HG02840 (cell line): ENCODE measurements around the gene HDAC4.

ENCODE experiments used
- ATAC-seq: cut with Tn5 transposase; IDR thresholded peaks from one replicate; pipeline ENCODE4 v1.9.1; 2021; ENCODE audit warnings: mild to moderate bottlenecking, moderate library complexity, moderate number of reproducible peaks; ENCODE audit not compliant: unreplicated experiment, low FRiP score

The HDAC4 gene

GRCh38 chr2:239312081-239312511 lies 88.7 kb downstream of the HDAC4 start:
- no peak for ATAC-seq

GRCh38 chr2:239311132-239312040 lies 89.4 kb downstream of the HDAC4 start:
- no peak for ATAC-seq

- no peak for ATAC-seq
Observed at GRCh38 chr2:239310401-239311061, 90.3 kb downstream of the HDAC4 start.

- ATAC-seq, result no peak
Observed at GRCh38 chr2:239309398-239310245, 91.2 kb downstream of the HDAC4 start.

- no peak for ATAC-seq
Observed at GRCh38 chr2:239308661-239309397, 92.0 kb downstream of the HDAC4 start.

- ATAC-seq, result no peak
Observed at GRCh38 chr2:239307921-239308613, 92.8 kb downstream of the HDAC4 start.

GRCh38 chr2:239307221-239307569 lies 93.6 kb downstream of the HDAC4 start:
- ATAC-seq, result no peak

GRCh38 chr2:239306274-239307220 lies 94.3 kb downstream of the HDAC4 start:
- no peak for ATAC-seq

GRCh38 chr2:239305771-239306170 lies 95.0 kb downstream of the HDAC4 start:
- ATAC-seq, result no peak

GRCh38 chr2:239305222-239305575 lies 95.6 kb downstream of the HDAC4 start:
- no peak for ATAC-seq

GRCh38 chr2:239304533-239305221 lies 96.1 kb downstream of the HDAC4 start:
- ATAC-seq, result no peak

GRCh38 chr2:239303711-239304532 lies 96.9 kb downstream of the HDAC4 start:
- ATAC-seq, result no peak

- ATAC-seq, result no peak
Observed at GRCh38 chr2:239302808-239303557, 97.8 kb downstream of the HDAC4 start.

GRCh38 chr2:239302083-239302807 lies 98.6 kb downstream of the HDAC4 start:
- no peak for ATAC-seq

GRCh38 chr2:239300871-239301735 lies 99.7 kb downstream of the HDAC4 start:
- ATAC-seq, result no peak
